Measurements from ENCODE around the gene C6orf120. TPM values are rescaled to one million over a fixed set of nuclear protein-coding genes. Genes with fewer than 3 reads are reported as not detected.

Gene C6orf120
- total and polyA plus RNA-seq, 9 of the 15 experiments (the other 6 are each of a cell fraction or from before 2014, with no cell fraction given) = 7.7 to 44.9 (median 34.8) TPM

GRCh38 chr6:169723991-169724493 lies 22.1 kb downstream of the C6orf120 start (continued):
- TF ChIP-seq E2F6 (IDR thresholded peaks at IDR 0.05; ENCODE audit: borderline replicate concordance in 1 of 2, extremely low read depth in 1 of 2, insufficient read depth in 1 of 2, insufficient read length in 1 of 2, low read depth in 1 of 2, low read length in 1 of 2, poor library complexity in 1 of 2, severe bottlenecking in 1 of 2) = peak in 1 of 2 experiments; percentile 52
- TF ChIP-seq RREB1 (CRISPR knock-in tag; IDR thresholded peaks at IDR 0.05) = 0 out of 2 replicates have a peak, but pooled peaks have one; percentile 18
- no peak for TF ChIP-seq CHAMP1 (IDR thresholded peaks at IDR 0.05)
- no peak for TF ChIP-seq YBX1 (IDR thresholded peaks at IDR 0.05)
- TF ChIP-seq AFF1 (IDR thresholded peaks at IDR 0.05; ENCODE audit: low read depth in 1 of 2, partially characterized antibody in 2 of 2) = no peak
- TF ChIP-seq MAZ (CRISPR knock-in tag; conservative IDR thresholded peaks at IDR 0.05 in 1 of 2, IDR thresholded peaks at IDR 0.05 in 1 of 2) = peak in 1 of 2 experiments; percentile 34; a peak in 3 of 4 replicates
- no peak for TF ChIP-seq BCLAF1 (IDR thresholded peaks at IDR 0.05; ENCODE audit: borderline replicate concordance in 1 of 2, control insufficient read depth in 1 of 2, low read depth in 2 of 2, low read length in 1 of 2)

Measured in K562 (cell line).